Stimulated activated CD8-positive, alpha-beta memory T cell treated with anti-CD3 and anti-CD28 coated beads, Interleukin-2, amount 100 ng/mL, for 1 hour (primary cell): Measurements from ENCODE around the gene ACVR1B.
"Not testable (repeated sequence)": the region's sequence is repeated elsewhere in the genome, so short reads cannot be mapped to it uniquely, and the experiment has no call there.

Experiments
- DNase-seq, 2 donors: peaks; one replicate each; pipeline ENCODE4 v3.0.0-alpha.2; 2020; ENCODE audit warnings: low read depth in 2 of 2

The ACVR1B gene

DNA sequence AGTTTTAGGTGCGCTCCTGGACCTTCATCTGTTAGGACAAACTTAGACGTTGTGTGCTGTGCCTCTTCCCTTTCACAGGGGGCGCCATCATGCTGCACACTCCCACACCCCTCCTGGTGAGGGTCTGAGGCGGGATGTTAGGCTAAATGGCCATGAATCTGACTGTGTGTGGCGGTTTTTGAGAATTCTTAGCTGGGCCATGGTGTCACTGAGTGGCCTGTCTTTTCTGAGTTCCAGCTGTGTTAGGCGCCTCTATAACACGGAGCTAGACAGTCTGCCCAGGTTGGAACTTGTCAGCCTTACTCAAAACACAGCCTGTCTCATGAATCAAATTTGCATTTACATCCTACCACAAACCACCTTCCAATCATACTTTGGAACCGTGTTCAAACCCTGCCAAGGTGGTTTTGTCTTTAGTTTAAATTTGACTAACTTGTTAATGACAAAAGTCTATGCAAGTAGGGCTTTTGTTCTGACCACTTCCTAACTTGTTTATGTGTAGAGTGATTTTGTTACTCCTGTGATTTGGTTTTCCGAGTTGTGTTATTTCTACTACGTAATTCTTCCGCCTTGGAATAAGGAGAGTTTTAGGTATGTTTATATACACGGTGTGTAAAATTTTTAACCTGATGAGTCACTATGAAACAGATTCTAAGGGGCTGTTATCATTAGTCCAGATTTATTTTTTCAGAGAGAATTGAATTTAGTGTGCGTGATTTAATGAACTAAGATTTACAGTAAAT lies 19.6 kb downstream of the ACVR1B start:
- DNase-seq: no peak

DNA sequence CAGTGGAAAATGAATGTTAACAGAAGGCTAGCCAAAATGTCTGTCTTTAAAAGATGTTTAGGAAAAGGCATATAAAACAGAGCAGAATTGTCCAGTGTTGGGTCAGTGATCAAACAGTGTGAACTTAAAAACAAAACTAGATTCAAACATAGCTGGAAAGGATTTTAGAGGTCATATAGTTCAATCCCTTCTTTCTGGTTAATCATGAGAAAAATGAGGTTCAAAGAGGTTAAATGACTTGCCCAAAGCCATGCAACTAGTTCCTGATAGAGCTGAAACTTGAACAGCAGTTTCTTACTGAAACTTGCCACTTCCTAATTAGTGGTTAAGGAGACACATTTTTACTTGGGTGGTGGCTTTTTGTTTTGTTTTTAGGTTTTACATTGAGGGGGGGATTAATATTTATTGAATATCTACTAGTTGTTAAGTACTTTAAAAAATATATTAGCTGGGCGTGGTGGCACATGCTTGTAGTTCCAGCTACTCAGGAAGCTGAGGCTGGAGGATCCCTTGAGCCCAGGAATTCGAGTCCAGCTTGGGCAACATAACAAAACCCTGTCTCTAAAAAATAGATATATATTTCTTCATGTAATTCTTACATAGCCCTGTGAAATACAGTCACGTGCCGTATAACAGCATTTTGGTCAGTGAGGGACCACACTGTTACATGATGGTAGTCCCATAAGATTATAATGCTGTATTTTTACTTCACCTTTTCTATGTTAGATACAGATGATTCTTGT lies 20.4 kb downstream of the ACVR1B start:
- no peak for DNase-seq

DNA sequence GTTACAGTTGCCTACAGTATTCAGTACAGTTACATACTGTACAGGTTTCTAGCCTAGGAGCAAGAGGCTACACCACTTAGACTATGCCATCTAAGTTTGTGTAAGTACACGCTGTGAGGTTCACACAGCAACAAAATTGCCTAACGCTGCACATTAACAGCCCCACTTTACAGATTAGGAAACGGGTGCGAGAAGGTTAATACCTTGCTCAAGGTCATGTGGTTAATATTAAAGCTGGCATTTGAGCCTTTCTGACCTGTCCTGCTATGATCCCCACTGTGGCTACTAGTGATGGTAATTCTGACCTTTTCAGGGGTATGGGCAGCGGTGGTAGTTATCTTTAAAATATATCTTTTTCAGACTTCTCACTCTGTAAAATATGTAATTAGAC lies 20.9 kb downstream of the ACVR1B start:
- DNase-seq: no peak

DNA sequence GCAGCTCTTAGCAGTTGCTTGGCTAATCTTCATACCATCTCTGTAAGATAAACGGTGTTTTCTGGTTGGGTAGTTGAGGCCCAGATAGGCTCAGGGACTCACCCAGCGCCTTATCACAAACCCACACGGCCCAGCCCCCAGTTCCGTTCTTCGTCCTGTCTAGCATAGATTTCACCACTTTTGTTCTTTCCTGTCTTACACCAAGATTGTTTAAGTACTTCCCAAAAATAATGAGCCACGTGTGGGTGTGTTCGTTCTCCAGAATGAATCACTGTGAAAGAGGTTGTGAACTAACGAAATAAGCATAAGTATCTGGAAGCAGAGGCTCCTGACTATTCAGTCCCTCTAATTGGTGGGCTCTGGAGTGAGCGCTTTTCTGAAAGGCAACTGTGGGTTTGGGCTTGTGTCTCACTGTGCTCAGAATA lies 21.4 kb downstream of the ACVR1B start:
- DNase-seq: no peak

DNA sequence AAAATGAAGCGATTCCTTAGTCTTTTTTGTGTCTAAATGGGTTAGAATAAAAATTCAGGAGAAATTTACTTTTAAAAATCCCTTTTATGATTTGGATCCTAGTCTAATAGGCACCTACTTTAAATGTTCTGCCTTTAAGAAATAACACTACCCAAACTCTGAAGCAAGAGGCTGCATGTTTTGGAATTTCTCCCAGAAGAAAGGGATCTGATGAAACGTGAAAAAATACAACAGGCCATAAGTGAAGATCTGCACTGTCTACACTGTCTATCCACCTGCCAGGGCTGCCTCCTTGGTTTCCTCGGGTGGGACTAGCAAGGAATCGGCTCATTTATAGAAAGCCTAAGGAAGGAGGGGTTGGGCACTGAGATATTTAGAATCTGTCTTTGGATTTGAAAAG lies 22.1 kb downstream of the ACVR1B start:
- DNase-seq: no peak

DNA sequence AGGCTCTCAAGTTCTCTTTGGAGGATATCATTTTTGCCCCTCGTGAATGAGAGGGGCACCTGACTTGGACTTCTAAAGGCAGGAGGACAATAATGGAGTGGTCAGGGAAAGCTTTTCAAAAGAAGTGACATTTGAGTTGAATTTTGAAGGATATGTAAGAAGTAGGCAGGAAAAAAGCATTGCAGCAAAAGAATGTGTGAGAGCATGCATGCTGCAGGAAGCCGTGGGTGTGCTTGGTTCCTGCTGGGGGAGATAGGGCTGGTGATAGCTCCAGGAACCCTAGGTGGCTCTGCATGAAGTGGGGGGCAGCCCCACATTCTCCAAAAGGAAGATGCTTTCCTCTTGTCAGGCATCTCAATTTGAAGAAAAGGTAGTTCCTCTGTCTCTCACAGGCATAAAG lies 23.1 kb downstream of the ACVR1B start:
- DNase-seq: no peak

DNA sequence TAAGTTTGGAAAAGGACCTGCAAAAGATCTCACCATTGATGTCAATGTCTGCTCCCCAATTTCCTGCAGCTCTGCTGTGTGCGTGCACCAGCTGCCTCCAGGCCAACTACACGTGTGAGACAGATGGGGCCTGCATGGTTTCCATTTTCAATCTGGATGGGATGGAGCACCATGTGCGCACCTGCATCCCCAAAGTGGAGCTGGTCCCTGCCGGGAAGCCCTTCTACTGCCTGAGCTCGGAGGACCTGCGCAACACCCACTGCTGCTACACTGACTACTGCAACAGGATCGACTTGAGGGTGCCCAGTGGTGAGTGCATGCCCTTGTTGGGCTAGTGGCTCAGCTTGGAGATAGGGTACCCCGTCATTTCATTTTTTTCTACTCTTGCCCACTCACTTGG lies 23.7 kb downstream of the ACVR1B start:
- no peak for DNase-seq

DNA sequence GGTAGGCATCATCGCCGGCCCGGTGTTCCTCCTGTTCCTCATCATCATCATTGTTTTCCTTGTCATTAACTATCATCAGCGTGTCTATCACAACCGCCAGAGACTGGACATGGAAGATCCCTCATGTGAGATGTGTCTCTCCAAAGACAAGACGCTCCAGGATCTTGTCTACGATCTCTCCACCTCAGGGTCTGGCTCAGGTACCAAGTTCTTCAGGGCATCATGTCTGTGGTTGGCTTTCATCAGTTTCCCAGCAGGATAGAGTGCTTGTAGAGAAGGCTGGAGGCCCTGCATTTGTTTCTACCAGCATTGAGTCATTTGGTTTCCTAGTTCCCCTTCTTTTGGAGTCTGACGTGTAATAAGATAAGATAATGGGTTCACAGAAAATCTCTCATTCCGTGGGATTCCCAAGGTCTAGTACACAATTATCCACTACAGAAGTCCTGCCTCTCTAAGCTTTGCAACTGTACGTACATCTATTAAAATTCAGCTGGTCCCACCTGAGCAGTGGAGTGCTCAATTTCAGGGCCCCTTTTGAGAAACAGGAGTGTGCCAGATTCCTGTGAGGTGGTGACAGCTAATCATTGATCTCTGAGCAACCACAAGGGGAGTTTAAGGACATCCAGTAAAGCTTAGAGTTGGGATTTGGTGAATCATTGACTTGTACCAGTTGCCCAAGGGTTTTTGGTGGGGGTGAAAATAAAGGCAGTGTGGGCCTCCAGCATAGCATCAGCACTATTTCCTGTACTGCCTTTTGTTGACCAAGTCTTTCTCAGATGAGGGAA lies 25.1 kb downstream of the ACVR1B start:
- no peak for DNase-seq

DNA sequence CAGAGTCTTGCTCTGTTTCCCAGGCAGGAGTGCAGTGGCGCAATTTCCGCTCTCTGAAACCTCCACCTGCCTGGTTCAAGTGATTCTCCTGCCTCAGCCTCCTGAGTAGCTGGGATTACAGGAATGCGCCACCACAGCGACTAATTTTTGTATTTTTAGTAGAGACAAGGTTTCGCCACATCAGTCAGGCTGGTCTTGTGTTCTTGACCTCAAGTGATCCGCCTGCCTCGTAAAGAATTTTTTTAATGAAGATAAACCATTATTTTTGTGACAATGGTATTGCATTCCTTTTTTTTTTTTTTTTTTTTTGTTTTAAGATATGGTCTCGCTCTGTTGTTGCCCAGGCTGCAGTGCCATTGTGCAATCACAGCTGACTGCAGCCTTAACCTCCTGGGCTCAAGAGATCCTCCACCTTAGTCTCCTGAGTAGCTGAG lies 25.8 kb downstream of the ACVR1B start:
- no peak for DNase-seq

DNA sequence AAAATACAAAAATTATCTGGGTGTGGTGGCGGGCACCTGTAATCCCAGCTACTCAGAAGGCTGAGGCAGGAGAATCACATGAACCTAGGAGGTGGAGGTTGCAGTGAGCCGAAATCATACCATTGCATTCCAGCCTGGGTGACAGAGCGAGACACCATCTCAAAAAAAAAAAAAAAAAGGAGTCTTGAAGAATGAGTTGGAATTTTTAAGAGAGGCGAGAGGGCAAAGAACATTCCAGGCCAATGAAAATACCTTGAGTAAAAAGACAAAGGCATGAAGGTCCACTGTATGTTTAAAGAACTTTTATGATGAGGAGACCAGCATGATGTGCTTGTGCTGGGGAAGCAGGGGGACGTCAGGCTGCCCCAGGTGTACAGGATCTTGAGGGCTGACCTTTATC lies 27.8 kb downstream of the ACVR1B start:
- DNase-seq: not testable (repeated sequence)

DNA sequence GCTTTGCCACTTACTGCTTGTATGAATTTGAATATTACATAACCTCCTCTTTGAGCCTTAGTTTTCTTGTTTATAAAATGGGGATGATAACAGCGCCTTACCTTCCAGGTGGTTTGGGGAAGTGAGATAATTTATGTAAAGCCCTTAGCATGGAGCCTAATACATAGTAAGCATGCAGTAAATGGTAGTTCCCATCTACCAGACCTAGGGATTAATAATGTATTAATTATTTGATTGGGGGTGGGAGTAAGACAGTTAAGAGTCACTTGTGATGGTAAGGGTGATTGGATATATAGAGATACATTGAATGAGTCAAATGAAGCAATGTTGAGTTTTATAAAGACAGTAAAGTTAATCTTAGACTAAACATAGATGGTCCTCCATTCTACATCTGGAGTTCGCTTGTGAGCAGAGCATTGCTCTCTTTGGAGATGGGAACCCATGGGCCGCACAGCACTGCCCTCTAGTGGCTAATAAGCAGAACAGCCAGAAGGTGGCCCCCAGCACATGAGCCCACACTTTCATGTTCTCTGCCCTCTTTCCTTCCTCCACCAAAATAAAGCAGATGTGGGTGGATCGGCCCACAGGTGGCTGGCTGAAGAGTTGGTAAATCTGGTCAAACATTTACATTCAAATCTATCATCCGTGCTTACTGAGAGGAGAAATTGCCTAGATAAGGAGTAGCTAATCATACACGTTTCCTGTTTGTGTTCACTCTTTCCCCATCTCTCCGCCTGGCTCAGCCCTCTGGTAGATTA lies 28.7 kb downstream of the ACVR1B start:
- peak; percentile 33 to 52 for DNase-seq

DNA sequence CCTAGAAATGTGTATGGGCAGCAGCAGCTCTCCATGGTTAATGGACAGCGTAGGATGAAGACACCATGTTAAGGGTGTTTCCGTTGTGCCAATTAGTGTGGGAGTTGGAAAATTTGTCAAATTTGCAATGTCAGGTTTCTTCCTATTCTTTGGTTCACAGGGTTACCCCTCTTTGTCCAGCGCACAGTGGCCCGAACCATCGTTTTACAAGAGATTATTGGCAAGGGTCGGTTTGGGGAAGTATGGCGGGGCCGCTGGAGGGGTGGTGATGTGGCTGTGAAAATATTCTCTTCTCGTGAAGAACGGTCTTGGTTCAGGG lies 29.3 kb downstream of the ACVR1B start:
- no peak for DNase-seq

DNA sequence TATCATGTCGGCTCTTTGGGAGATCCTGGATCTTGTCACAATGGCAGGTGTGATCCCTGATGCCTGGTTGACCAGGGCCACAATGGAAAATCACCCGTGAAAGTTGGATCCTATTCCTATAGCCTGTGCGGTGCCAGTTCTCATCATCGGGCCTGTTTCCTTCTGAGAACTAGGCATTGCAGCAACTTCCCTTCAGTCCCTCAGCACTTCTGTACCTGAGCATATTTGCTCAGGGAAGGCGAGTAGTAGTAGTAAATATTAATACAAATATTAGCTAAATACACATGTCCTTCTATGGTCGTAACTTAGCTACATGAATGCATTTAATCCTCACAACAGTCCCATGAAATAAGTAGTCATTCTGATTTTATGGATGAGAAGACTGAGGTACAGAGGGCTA lies 33.2 kb downstream of the ACVR1B start:
- DNase-seq: no peak

DNA sequence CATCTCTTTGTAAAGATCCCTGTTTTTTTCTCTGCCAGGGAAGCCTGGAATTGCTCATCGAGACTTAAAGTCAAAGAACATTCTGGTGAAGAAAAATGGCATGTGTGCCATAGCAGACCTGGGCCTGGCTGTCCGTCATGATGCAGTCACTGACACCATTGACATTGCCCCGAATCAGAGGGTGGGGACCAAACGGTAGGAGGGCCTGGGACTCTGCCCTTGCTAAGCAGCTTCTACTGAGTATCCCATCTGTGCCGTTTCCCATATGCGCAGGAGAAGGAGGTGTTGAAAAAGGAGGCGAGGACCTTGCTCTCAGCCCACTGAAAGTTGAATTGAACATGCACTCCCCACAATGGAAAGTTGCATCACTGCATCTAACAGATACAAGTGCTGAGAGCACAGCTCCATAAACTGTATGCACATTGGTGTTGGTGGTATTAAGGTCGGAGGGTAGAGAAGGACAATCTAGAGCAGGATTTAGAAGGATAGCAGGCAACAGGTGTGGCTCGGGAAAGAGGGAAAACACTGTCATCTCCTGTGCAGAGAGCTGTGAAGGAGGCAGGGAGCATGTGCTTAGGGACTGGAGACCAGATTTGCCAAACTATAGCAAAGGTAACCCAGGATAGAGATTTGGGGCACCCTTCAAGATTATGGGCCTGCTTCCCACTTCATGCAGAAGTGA lies 33.8 kb downstream of the ACVR1B start:
- DNase-seq: no peak

DNA sequence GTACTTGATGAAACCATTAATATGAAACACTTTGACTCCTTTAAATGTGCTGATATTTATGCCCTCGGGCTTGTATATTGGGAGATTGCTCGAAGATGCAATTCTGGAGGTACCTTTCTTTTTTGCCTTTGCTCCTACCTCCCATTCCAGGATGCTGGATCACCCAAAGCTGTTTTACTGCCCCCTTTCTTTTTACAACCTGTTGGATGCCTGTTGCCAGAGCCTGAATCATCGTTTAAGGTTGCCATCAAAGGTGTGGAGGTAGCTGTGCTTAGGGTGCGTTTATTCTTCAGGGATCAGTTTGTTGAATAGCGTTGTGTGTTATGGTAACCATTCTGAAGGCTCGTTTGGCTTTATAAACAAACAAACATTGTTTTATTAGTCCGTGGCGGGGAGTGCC lies 35.3 kb downstream of the ACVR1B start:
- DNase-seq: no peak

DNA sequence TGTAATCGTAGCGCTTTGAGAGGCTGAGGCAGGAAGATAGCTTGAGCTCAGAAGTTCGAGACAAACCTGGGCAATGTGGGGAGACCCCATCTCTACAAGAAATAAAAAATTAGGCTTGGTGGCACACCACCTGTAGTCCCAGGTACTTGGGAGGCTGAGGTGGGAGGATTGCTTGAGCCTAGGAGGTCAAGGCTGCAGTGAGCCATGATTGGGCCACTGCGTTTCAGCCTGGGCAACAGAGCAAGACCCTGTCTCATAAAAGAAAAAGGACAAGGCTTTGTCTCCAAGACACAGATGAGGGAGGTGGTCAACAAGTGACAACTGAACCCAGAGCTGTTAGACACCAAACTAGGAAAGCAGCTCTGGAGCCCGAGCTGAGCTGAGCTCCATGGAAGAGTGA lies 40.7 kb downstream of the ACVR1B start:
- DNase-seq: no peak

DNA sequence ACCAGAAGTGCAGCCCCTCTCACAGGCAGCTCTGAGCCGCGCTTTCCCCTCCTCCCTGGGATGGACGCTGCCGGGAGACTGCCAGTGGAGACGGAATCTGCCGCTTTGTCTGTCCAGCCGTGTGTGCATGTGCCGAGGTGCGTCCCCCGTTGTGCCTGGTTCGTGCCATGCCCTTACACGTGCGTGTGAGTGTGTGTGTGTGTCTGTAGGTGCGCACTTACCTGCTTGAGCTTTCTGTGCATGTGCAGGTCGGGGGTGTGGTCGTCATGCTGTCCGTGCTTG lies 43.0 kb downstream of the ACVR1B start:
- no peak for DNase-seq

DNA sequence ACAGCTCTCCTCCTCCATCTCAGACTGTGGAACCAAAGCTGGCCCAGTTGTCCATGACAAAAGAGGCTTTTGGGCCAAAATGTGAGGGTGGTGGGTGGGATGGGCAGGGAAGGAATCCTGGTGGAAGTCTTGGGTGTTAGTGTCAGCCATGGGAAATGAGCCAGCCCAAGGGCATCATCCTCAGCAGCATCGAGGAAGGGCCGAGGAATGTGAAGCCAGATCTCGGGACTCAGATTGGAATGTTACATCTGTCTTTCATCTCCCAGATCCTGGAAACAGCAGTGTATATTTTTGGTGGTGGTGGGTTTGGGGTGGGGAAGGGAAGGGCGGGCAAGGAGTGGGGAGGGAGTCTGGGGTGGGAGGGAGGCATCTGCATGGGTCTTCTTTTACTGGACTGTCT lies 43.5 kb downstream of the ACVR1B start:
- DNase-seq: no peak

DNA sequence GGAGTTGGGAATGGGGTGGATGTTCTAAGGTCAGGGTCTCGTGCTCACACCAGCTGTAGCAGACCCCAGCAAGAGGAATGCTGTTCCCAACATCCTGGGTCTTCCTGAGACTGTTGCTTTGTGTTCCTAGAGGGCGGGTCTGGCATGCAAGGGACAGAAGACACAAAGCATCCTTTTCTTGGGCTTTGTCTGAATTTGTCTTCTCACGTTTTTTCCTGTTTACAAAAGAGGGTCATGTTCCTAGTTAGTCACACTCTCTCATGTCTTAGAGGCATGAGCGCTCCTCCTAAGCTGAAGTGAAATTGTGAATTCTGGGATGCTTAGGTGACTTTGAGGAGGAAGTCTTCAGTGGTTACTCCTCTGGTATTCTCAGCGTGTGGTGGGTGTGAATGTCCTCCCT lies 45.6 kb downstream of the ACVR1B start:
- no peak for DNase-seq

DNA sequence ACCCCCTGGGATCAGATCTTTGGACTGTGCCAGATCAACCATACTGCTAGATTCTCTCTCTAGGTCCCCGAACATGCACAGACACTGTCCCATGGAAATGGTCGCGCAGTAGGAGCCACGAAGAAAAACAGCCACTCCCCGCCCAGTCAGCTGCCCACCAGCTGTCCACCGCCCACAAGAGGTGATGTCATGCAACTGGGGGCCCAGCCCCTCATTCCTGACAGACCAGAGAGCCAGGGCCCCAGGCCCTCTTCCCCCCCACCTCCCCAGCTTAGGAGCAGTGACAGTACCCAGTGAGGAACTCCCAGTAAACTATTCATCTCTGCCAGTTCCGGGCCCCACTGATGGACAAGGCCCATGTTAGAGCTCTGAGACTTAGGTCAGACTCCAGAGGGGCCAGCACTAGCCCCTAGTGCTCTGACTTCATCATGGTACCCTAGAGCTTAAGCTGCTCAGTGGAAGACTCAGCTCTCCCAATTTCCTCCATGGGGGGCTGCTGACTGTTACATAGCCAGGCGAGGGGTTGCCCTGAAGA lies 51.6 kb downstream of the ACVR1B start:
- DNase-seq: no peak

DNA sequence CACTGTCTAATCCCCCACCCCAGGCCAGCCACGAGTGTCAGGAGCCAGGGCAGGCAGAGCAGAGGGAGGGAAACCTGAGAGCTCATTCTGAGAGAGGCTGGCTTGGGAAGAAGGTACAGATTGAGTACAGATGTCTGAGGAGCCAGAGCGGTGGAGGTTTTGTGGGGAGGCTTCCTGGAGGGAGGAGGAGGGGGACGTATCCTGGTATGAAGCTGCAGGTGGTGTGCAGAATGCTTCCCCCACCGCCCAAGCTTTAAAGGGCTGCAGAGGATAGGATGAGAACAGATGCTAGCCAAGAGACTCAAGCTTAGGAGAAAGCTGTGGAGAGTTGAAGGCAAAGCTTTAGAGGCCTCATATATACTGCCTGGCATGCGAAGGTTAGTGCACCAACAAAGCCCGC lies 52.1 kb downstream of the ACVR1B start:
- no peak for DNase-seq
